Left renal cortex interstitium (tissue), 4 donors: ENCODE results near the gene SPRY2. TPM values are rescaled to one million over a fixed set of nuclear protein-coding genes. Genes with fewer than 3 reads are reported as not detected.
"Not testable (repeated sequence)": the region's sequence is repeated elsewhere in the genome, so short reads cannot be mapped to it uniquely, and the experiment has no call there.

Experiments used
- DNase-seq, 4 donors: peaks; one replicate each; pipeline ENCODE4 v3.0.0-alpha.2; 2013; ENCODE audit warnings: low read depth in 4 of 4, low spot score in 2 of 4, missing footprints in 1 of 4
- polyA plus RNA-seq, 4 donors: library from polyadenylated mRNA; unstranded; fragments of 120-200 nt; gene quantifications; one replicate each; pipeline ENCODE4 v1.2.1, GENCODE V29; 2013; ENCODE audit not compliant: insufficient read length in 4 of 4

SPRY2 gene
- polyA plus RNA-seq, 4 donors, result 53.0 to 79.6 (median 68.8) TPM

DNA sequence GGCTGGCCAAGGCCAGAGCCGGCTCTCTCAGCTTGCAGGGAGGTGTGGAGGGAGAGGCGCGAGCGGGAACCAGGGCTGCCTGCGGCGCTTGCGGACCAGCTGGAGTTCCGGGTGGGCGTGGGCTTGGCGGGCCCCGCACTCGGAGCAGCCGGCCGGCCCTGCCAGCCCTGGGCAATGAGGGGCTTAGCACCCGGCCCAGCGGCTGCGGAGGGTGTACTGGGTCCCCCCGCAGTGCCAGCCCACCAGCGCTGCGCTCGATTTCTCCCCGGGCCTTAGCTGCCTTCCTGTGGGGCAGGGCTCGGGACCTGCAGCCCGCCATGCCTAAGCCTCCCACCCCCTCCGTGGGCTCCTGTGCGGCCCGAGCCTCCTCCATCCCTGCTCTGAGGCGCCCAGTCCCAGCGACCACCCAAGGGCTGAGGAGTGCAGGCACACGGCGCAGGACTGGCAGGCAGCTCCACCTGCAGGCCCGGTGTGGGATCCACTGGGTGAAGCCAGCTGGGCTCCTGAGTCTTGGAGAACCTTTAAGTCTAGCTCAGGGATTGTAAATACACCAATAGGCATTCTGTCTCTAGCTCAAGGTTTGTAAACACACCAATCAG is 14.7 kb upstream of the SPRY2 start:
- not testable (repeated sequence) for DNase-seq

DNA sequence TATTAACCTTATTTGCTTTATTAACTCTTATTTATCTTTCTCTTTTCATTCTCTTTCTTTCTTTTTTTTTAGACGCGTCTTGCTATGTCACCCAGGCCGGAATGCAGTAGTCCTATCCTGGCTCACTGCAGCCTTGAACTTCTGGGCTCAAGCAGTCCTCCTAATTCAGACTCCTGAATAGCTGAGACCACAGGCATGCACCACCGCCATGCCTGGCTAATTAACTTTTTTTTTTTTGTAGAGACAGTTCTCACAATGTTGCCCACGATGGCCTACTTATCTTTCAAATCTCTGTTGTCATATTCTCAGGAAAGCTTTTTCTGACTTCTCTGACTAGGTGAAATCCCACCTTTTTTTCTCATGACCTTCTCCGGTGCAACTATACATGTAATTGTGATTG is 7.8 kb upstream of the SPRY2 start:
- no peak for DNase-seq

DNA sequence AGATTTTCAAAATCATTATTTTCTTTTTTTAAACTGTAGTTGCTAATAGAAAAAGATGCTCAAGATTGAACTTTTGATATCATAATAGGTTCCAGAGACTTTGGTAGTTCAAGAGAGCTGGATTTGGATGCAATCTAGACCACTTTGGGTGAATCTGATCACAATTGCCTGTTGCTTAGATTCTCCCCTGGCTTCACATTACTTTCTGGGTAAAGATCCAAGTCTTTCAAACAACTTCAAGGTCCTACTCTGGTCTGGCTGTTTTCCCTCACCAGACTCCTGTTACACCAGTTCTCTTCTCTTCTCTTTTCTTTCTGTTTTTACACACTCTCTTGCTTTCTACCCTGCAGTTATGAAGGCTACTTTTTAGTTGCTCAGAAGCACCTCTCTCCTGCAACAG is 7.4 kb upstream of the SPRY2 start:
- no peak for DNase-seq

DNA sequence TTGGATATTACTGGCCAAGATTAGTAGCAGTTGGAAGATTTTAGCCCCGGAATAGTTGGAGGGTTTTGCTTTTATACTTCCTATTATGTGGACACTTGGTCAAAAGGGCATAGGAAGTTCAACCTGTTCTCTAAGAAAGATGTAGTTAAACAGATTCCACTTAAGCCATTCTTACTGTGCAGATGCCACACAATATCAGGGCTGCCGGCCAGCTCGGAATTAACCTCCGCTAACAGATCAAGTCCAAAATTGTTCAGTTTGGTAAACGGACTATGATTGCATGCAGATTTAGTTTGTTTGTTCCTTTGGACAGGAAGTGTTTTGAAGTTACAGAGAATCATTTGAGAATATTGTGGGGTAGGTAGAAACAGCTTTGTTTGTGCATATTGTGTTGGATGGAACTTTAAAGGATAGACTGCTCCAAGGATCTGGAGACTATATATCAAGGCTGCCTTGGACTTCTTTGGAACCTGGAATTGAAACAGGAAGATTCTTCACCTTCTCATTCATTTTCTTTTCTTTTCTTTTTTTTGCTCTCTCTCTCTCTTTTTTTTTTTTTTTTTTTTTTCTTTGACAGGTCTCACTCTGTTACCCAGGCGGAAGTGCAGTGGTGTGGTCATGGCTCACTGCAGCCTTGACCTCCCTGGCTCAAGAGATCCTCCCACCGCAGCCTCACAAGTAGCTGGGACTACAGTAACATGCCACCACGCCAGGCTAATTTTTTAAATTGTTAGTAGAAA is 5.0 kb upstream of the SPRY2 start:
- DNase-seq, result no peak

DNA sequence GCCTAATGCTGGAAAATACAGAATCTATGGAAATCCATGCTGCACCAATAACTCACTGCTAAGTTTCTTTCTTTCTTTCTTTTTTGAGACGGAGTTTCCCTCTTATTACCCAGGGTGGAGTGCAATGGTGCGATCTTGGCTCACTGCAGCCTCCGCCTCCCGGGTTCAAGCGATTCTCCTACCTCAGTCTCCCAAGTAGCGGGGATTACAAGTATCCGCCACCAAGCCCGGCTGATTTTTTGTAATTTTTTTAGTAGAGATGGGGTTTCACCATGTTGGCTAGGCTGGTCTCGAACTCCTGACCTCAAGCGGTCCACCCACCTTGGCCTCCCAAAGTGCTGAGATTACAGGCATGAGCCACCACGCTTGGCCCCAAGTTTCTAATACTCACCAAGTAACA is 3.1 kb upstream of the SPRY2 start:
- not testable (repeated sequence) for DNase-seq

DNA sequence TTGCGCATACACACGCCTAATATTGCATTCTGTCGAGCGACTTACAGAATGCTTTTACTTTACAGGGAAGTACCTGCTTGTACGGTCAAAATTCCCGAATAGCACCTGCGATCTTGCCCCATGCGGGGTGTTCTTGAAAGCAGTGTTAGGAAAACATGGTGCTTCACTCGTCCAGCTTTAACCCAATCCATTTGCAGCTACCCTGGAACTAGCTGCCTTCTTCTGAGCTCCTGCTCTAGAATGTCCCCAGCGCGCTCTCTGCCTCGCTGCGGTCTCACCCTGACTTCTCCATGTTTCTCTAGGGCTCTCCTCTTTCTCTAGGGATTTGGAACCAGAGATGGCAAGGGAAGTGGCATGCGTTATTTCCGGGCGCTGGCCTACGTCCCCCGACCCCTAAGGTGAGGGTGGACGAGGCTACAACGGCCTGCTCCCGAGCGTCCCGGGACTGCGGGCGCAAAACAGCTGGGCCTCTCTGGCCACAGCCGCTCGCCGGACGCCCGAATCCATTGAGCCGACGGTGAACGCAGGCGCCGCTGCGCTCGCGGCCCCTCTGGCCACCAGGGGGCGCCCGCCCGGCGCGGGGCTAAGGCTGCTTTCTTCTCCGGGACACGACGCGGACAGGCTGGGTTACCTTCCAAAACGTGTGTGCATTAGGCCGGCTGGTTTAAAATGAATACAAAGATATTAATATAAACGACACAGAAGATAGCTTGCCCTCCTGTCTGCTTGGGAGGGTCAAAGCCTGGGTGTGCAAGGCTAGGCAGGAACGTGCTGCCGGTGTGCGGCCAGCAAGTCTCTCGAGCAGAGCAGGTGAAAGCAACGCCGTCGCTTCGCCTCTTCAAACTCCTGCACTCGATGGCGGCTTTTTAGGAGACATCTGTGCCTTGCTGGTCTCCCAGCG is 1.8 kb upstream of the SPRY2 start:
- DNase-seq, result peak in 3 of 4 donors; percentile 75 to 86 (median 80)

DNA sequence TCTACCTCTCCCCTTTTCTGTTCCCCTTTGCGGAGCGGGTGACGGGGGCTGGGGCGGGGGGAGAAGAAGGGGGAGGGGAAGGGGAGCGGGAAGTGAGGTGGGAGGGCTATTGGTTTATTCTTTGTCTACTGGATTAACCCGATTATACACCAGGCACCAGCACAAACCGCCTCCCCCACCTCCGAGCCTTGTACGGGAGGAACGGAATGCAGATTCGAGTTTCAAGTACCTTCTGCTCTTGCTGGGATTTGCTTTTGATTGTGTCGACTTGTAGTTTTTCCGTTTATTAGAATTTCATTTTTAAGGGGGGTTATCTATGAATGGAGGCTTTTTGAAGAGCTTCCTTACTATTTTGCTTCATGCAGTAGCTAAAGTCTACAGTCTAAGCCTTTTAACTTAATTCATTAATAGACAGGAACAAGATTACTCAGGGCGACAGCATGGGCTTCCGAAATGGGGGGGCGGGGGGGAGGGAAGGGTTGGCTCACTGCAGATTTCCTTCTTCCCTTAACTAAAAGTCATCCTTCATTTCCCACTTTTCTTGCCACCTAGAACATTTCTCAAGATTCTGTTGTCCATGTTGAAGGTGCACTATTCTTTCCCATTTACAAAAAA is 937 bp upstream of the SPRY2 start:
- peak in 1 of 4 donors; percentile 81 for DNase-seq

DNA sequence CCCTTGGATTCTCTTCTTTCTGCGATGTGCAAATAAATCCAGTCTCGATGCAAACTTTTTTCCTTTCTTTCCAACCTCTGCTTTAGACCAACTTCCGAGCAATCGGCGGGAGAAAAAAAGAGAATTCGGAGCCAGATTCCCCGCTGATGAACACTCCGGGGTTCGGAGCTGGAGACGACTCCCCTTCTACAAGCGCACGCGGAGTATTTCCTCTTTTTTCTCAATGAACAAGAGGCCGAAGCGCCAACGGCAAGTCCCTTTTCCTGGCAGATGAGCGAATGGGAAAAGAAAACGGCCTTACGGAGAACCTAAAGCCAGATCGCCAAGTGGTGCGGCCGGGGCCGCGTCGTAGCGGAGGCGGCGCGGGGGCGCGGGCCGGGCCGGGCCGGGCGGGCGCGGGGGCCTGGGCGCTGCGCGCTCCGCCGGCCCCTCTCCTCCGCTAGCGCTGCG is 250 bp downstream of the SPRY2 start:
- no peak for DNase-seq

DNA sequence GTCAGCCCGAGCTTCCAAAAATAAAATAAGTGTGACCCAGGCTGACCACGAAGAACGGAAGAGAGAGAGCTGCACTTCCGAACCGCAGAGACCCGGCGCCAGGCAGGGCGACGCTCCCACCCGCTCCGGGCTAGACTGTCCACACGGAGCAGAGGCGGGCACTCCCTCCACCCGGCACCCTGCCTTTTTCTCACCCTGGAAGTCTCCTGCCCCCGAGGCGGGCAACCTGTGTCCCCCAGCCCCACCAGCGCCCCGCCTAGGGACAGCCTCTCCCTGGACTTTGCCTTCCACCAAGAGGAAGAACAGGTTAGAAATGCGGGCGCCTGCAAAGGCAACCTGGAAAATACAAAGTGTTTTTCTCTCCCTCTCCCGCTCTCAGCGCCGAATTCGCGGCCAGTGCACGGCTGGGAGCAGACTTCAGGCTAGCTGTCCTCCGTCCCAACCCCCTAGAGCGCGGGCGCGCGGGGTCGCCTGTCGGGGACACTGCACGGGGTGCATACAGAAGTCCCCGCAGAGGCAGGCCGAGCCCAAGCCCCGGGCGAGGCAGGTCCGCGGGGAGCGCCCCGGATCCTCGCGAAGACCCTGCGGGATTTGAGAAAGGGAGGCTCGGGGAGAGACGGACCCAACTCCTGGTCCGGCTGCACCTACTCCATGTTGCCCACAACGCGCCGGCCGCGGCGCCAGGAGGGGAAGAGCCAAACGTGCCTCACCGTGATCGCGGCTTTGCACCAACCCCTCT is 845 bp downstream of the SPRY2 start:
- no peak for DNase-seq

DNA sequence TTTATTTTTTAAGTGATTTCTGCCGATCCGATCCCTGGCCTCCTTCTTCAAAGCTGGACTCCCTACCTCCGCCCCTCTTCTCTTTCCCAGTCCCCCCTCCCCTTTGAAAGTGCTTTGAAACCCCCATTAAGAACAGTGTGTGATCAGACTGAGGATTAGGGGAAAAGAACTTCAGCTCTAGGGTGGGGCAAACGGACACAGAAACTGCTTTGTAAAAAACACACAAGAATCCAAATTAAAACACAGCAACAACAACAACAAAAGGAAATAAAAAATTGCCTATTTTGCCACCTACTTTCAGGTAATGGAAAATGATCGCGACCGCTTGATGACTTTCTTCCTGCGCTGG is 1.4 kb downstream of the SPRY2 start:
- DNase-seq, result no peak

DNA sequence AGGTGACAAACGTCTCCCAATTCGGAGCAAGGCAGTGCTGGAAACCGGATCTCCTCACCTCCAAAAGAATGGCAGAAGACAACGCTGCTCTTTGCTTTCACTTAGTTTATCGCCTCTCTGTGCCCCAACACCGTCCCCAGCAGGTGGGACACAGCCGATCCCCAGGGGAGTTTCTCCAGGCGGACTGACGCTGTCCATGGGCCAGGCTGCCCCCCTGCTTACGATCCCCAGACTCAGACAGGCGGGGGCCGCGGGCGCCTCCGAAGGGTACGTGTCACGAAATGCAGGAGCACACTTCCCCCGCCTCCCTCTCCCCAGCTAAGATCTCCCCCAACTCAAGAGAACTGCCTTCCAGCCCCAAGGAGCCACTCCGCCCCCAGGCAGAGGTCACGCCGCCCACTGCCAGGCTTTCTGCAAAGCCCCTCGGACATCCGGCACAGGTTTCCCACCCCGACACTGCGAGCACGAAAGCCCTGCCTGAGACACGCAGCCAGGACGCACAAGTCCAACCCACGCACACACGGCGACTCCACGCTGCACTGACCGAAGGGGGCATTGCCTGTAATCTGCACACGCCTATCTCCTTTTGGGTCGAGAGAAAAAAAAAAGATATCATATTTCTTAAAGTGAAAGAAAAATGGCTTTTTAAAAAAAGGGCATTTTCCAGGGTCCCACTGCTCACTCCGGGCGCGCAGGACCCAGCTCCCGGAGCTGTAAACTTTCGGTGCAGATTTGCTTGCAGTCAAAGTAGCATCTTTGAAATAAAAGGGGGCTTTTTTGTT is 2.0 kb downstream of the SPRY2 start:
- peak in 2 of 4 donors; percentile 65 to 81 for DNase-seq

DNA sequence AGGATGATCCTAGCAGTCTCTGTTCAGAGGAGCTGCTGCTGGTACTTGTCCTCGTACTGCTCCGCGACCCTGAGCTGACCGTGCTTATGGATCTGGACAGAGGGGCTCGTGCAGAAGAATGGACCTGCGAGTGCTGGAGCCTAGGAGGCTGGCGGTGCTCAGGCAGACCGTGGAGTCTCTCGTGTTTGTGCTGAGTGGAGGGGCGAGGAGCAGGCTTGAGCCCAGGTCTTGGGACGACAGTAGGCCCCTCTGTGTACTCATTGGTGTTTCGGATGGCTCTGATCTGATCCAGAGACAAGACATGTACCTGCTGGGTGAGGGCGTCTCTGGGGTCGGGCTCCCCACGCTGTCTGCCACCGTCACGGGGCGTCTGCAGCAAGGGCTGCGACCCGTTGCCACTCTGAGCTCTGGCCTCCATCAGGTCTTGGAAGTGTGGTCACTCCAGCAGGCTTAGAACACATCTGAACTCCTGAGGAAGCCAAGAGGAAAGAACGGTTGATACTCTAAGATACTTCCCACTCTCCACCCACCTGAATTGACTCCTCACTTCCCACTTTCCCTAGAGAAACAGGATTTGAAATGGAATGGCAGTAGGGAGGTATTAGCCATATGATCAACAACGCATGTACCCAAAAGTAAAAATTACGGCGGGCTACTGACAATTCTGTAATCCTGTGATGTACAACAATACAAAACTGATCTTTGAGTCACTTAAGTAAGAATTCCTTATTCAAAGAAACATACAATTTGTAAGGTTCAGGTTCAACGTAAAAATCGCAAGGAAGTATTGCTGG is 3.4 kb downstream of the SPRY2 start:
- DNase-seq, result no peak

DNA sequence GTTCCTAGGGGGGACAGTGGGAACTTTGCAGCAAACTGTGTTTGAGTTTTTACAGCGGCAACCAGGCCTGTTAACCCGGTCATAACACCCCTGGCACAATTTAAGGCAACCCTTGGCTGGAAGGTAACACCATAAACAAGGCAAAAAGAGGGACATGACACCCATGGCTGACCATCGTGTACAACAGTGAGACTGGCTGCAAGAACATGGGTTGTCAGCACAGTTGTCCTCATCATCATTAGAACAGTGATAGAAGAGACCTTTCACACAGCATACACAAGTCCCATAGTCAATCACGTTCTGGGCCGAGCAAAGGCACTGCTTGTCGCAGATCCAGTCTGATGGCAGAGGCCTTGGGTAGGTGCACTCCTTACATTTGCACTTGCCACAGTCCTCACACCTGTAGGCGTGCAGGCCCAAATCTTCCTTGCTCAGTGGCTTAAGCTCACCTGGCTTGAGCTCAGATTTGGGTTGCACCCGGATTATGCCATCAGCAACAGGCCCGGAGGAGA is 4.1 kb downstream of the SPRY2 start:
- no peak for DNase-seq

DNA sequence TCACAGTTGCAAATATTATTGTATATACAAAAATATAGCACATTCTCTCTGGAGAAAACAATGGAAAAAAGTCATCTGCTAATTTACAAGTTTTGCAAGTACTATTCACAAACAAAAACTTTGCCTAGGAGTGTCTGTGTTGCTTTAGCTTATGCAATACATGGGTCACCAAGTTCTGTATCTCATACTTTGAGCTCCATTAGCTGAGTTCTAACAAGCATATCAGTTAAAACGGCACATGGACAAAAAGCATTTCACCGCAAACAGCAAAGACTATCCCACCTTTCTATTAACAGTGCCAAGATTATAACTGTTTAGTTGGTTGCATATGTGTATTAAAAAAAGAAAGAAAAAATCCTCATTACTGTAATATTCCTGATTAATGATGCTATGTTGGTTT is 4.6 kb downstream of the SPRY2 start:
- DNase-seq, result no peak

DNA sequence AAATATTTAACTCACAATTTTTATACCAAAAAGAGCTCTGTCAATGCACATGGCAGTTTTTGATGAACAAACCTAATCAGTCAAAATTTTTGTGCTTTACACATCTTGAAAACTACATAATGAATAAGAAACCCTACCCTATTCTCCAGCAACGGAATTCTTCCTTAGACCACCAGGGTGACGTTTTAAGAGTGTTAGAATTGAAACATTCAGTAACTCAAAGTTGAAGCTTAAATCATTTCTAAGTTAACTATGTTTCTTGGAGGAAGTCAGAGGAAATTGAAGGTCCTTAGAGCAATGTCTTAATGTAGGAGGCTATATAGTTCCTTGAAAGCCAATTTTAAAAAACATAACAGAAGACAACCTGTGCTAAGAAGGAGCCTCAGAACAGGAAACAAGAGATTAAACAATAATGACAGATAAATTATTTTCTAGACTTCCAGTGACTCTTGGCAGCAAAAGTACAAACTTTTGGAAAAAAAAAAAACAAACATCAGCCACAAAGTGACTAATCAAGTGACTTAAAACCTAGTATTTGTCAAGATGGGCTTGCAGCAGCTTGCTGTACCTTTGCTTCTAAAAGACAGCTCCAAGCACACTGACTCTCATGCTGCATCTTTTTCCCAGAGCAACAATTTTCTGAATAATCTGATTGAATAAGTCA is 6.2 kb downstream of the SPRY2 start:
- no peak for DNase-seq

DNA sequence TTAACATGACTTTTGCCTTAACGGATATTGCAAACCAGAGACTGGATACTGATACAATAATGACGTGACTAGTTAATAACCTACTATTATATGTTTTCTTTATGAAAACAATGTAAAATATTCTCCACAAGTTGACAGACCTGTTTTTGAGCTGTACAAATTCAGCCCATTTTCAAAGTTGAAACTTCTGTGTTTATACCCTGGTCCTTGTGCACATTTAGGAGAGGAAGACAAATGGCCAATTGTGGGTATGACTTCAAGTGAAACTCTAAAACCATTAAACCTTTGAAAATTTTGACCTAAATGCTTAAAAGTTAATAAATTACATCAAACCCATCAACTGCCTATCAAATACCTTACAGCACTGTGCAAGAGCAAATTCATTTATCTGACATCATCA is 8.9 kb downstream of the SPRY2 start:
- no peak for DNase-seq

DNA sequence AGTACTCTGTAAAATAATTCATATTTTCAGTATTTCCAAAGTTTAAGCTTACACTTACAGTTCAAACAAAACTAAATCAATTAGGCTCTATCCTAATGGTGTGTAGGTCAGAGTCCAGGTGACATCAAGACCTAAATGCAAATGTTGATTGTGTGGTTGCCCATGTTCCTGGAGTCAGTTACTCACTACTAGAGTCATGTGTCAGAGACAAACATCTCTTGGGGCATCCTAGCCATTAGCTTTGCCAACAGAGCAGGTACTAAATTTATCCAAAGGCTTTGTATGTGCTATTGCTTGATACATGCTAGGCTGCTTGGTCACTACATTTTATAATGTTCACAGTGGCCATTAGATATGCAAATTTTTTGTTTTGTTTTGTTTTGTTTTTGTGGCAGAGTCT is 11.7 kb downstream of the SPRY2 start:
- DNase-seq, result no peak

DNA sequence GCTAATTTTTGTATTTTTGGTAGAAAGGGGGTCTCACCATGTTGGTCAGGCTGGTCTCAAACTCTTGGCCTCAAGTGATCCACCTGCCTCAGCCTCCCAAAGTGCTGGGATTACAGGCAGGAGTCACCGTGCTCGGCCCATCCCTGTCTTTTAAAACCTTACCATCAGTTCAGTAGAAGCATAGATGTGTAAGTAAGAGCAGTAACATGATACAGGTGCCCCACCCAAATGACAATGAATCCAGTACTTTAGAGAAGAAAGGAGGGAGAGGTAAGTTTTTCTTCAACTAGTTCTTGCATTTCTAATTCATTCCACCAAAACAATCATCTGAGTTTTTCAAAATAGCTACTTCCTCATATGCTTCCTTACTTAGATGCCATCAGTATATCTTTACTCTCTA is 21.9 kb downstream of the SPRY2 start:
- DNase-seq, result no peak
